HUDEP-2 (cell line): ENCODE results near the gene CABLES2.
A peak's percentile ranks its signal among the peaks of the same experiment; 100 is the strongest.

ENCODE experiments used
- DNase-seq, 76 experiments: peaks; one replicate each; lab custom pipeline; 2025; ENCODE audit not compliant: unreplicated experiment in 76 of 76; lab: John Stamatoyannopoulos, UW

CABLES2 gene

GRCh38 chr20:62392077-62392418, 15.0 kb downstream of the CABLES2 start:
- no peak for DNase-seq

GRCh38 chr20:62391165-62392076, 15.7 kb downstream of the CABLES2 start:
- DNase-seq, result no peak

GRCh38 chr20:62390317-62391164, 16.5 kb downstream of the CABLES2 start:
- DNase-seq, result no peak

- no peak for DNase-seq
Observed at GRCh38 chr20:62389601-62390087, 17.4 kb downstream of the CABLES2 start.

- peak in 4 of 76 experiments; percentile 11 to 31 (median 21) for DNase-seq
Observed at GRCh38 chr20:62388839-62389600, 18.1 kb downstream of the CABLES2 start.

GRCh38 chr20:62387933-62388635, 19.0 kb downstream of the CABLES2 start:
- DNase-seq, result peak in 1 of 76 experiments; percentile 10

DNA sequence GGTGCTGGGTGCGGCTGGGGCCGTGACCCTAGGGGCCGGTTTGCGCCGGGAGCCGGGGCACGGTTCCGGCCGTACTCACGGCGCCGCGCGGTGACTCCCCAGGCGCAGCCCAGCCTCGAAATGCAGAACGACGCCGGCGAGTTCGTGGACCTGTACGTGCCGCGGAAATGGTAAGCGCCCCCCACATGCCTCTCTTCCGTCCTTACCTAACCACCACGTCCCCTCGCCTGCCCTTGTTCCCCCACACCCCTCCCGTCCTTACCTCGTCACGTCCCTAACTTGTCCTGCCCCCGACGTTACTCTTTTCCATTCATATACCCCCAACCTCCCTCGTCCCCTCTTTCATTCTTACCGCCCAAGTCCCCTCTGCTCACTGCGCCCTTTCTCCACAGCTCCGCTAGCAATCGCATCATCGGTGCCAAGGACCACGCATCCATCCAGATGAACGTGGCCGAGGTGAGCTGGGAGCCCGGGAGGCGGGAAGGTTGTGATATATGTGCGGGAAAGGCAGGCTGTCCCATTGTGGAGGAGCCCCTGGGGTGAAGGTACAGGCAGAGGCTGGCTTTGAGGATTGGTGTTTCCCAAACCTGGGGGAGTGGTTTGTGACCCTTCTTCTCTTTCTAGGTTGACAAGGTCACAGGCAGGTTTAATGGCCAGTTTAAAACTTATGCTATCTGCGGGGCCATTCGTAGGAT, 19.7 kb downstream of the CABLES2 start:
- no peak for DNase-seq

- DNase-seq, result peak in 74 of 76 experiments; percentile 29 to 96 (median 85)
Observed at GRCh38 chr20:62386383-62387218, 20.5 kb downstream of the CABLES2 start, which contains the start of gene RPS21. RPS21 (plus strand) TSS chr20:62387103; CDS start chr20:62387339, 236 bp downstream.

DNA sequence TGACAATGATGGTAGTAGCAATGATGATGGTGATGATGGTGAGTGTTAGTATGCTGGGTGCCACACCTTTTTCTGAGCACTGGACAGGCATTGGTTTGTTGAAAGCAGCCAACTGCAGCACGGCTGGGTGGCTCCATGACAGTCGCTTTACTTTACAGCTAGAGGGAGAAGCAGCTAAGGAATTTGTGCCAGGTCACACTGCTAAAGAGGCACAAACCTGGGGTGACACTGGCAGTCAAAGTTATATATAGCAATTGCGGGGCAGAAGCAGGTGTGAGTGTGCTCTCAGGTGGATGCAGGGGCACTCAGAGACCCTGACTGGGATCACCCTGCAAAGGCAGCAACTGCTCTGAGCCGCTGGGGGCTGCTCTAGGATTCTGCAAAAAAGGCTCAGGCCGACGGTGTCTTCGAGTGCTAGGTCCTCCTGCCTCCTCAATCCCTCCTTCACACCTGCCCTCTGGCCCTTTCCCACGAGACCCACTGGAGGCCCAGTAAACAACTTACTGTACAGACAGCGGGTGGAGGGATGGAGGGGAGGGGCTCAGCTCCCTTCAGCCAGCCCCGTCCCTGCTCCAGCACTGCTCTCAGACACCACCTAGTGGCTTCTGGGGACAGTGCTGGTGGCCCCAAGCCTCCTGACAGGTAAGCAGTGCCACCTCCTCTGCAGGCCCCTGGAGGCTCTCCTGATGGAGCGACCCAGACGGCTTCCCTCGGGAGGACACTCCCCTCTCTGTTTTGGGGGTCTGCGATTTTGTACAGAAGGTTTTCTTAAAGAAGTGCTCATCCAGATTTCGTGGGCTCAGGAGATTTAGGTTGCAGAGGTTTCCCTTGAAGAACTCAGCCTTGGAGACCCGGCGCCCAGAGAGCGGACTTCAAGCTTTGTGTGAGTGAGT, 24.5 kb downstream of the CABLES2 start:
- DNase-seq, result peak in 67 of 76 experiments; percentile 19 to 81 (median 61)

DNA sequence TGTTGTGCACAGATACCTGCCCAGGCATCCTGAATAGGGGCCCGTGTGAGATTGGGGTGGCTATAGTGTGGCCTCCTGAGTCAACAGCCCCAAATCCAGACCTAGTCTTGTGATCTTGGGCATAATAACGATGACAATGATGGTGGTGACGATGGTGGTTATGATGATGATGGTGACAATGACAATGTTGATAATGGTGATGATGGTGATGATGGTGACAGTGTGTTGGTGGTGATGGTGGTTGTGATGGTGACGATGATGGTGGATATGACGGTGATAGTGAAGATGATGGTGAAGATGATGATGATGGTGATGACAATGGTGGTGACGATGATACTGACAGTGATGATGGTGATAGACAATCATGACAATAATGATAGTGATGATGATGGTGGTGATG, 25.2 kb downstream of the CABLES2 start:
- DNase-seq, result no peak

- DNase-seq, result peak in 10 of 76 experiments; percentile 9 to 50 (median 34)
Observed at GRCh38 chr20:62381202-62381797, 25.8 kb downstream of the CABLES2 start.

DNA sequence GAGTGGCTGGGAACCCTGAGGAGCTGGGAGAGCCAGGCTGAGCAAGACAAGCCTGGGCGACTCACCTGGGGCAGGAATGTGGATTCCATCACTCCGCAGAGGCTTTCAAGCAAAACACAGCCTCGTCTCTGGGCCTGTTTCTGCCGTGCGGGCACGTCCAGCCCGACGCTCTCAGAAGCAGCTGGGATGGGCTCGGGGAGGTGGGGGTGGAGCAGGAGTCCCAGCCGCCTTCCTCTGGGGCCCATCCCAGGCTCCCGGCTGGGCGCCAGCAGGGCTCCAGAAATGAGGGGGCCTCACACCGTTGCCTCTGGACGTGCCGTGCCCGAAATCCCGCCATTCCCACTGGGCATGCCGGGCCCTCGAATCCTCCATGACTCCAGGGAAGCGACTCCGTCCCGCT, 28.9 kb downstream of the CABLES2 start:
- DNase-seq, result no peak

GRCh38 chr20:62377615-62378178, 29.4 kb downstream of the CABLES2 start:
- DNase-seq, result peak in 24 of 76 experiments; percentile 11 to 62 (median 33)

GRCh38 chr20:62377064-62377461, 30.0 kb downstream of the CABLES2 start:
- no peak for DNase-seq

DNA sequence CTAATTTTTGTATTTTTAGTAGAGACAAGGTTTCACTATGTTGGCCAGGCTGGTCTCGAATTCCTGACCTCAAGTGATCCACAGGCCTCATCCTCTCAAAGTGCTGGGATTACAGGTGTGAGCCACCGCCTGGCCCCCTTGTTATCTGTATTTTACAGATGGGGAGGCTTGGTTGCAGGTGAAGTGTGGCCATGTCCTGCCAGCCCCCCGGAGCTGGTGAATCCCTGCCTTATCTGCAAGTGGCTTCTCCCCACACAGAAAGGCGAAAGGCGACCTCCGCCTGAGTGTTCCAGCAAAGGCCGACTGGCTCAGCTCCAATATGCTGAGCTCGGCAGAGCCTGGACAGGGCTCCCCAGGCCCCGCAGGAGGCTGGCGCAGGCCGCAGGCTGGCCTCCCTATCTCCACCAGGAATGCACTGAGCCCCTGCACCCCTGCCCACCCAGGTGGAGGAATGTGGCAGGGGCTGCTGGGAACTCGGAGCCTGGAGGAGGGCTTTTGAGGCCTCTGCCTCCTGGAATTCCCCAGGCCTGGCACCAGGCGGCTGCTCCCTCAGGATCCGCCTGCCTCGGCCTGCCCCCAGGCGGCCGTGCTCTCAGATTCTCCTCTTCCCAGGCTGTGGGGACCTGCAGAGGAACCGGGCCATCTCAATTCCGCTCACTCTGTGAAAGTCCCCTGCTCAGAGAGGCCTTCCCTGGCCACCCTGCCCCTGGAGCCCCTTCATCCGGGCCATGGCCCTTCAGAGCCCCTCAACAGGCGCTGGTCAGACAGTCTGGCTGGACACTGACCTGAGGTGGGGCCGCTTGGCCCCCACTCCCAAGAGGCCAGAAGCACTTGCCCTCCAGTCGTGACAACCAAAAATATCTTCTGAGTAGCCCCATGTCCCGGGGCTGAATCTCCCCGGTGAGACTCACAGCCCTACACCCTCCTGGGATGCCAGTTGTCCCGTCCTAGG, 30.7 kb downstream of the CABLES2 start:
- DNase-seq, result no peak
